ENCODE results near the gene TNK1. TPM values are rescaled to one million over a fixed set of nuclear protein-coding genes. Genes with fewer than 3 reads are reported as not detected.

The TNK1 gene
- total RNA-seq, 1 donor from 2014 or later, result 0.34 TPM

- DNase-seq, result no peak
- peaks cover 11% of the 10 kb centered on the region for H3K9me3 Mint-ChIP-seq (ENCODE audit: unreplicated experiment)
- H3K36me3 Mint-ChIP-seq (ENCODE audit: unreplicated experiment), result peaks cover 6% of the 10 kb centered on the region
- peaks cover 9% of the 10 kb centered on the region for H3K27me3 Mint-ChIP-seq (ENCODE audit: unreplicated experiment)
- H3K4me1 Mint-ChIP-seq (ENCODE audit: low read depth, unreplicated experiment), result peaks cover 6% of the 10 kb centered on the region
- H3K27ac Mint-ChIP-seq (ENCODE audit: unreplicated experiment), result no peak overlapping the region
- no peak for TF ChIP-seq CTCF (IDR thresholded peaks at IDR 0.05; ENCODE audit: partially characterized antibody, unreplicated experiment)
- peak overlapping the region; percentile 15 for H3K4me3 Mint-ChIP-seq (ENCODE audit: unreplicated experiment)
Measured at GRCh38 chr17:7391307-7391706, 10.4 kb downstream of the TNK1 start.

- Mint-ChIP-seq H3K4me1 (ENCODE audit: low read depth, unreplicated experiment) (peaks cover 6% of the 10 kb centered on the region), H3K36me3 (ENCODE audit: unreplicated experiment) (peaks cover 6% of the 10 kb centered on the region), H3K27me3 (ENCODE audit: unreplicated experiment) (peaks cover 9% of the 10 kb centered on the region), H3K27ac (ENCODE audit: unreplicated experiment) (peak overlapping the region; percentile 76), H3K9me3 (ENCODE audit: unreplicated experiment) (peaks cover 9% of the 10 kb centered on the region), H3K4me3 (ENCODE audit: unreplicated experiment) (peak overlapping the region; percentile 88)
- peak; percentile 69 for DNase-seq
- TF ChIP-seq CTCF (IDR thresholded peaks at IDR 0.05; ENCODE audit: partially characterized antibody, unreplicated experiment), result no peak
Measured at GRCh38 chr17:7392696-7393612, 12.1 kb downstream of the TNK1 start.

GRCh38 chr17:7393613-7394451, 12.9 kb downstream of the TNK1 start:
- H3K27me3 Mint-ChIP-seq (ENCODE audit: unreplicated experiment), result peaks cover 9% of the 10 kb centered on the region
- H3K36me3 Mint-ChIP-seq (ENCODE audit: unreplicated experiment), result peaks cover 6% of the 10 kb centered on the region
- peak; percentile 21 for TF ChIP-seq CTCF (IDR thresholded peaks at IDR 0.05; ENCODE audit: partially characterized antibody, unreplicated experiment)
- peak overlapping the region; percentile 88 for H3K27ac Mint-ChIP-seq (ENCODE audit: unreplicated experiment)
- H3K4me3 Mint-ChIP-seq (ENCODE audit: unreplicated experiment), result peak overlapping the region; percentile 90
- peaks cover 9% of the 10 kb centered on the region for H3K9me3 Mint-ChIP-seq (ENCODE audit: unreplicated experiment)
- H3K4me1 Mint-ChIP-seq (ENCODE audit: low read depth, unreplicated experiment), result peaks cover 6% of the 10 kb centered on the region
- DNase-seq, result peak; percentile 42

GRCh38 chr17:7394452-7395191, 13.7 kb downstream of the TNK1 start, which contains the start of gene PLSCR3:
PLSCR3 (minus strand) TSS chr17:7394525; CDS start chr17:7394110, 415 bp downstream.
- peak within 1 kb of the TSS; percentile 97 for H3K27ac Mint-ChIP-seq (ENCODE audit: unreplicated experiment)
- H3K27me3 Mint-ChIP-seq (ENCODE audit: unreplicated experiment), result peaks cover 10% of the 10 kb centered on the region
- H3K36me3 Mint-ChIP-seq (ENCODE audit: unreplicated experiment), result peaks cover 1% of the 10 kb centered on the region
- TF ChIP-seq CTCF (IDR thresholded peaks at IDR 0.05; ENCODE audit: partially characterized antibody, unreplicated experiment), result peak; percentile 70
- DNase-seq, result peak; percentile 91
- peaks cover 6% of the 10 kb centered on the region for H3K4me1 Mint-ChIP-seq (ENCODE audit: low read depth, unreplicated experiment)
- H3K9me3 Mint-ChIP-seq (ENCODE audit: unreplicated experiment), result peaks cover 10% of the 10 kb centered on the region
- H3K4me3 Mint-ChIP-seq (ENCODE audit: unreplicated experiment), result peak within 1 kb of the TSS; percentile 90
